IgD-negative memory B cell (primary cell): ENCODE results near the gene ERF. TPM values are rescaled to one million over a fixed set of nuclear protein-coding genes. Genes with fewer than 3 reads are reported as not detected.
"Not testable (repeated sequence)": the region's sequence is repeated elsewhere in the genome, so short reads cannot be mapped to it uniquely, and the experiment has no call there.

Experiments
- H3K27ac Mint-ChIP-seq, 3 donors: one replicate each; pipeline ENCODE4 v1.8.0; 2020 to 2022; ENCODE audit warnings: mild to moderate bottlenecking in 3 of 3, mixed read lengths in 3 of 3, moderate library complexity in 1 of 3
- H3K27me3 Mint-ChIP-seq: one replicate; pipeline ENCODE4 v1.8.0; 2021; ENCODE audit warnings: mixed read lengths
- H3K36me3 Mint-ChIP-seq: one replicate; pipeline ENCODE4 v1.8.0; 2020; ENCODE audit warnings: mild to moderate bottlenecking, mixed read lengths
- H3K4me1 Mint-ChIP-seq, 3 donors: one replicate each; pipeline ENCODE4 v1.8.0; 2020 to 2022; ENCODE audit warnings: mixed read lengths in 3 of 3, mild to moderate bottlenecking in 1 of 3
- H3K4me3 Mint-ChIP-seq, 4 donors: one replicate each; pipeline ENCODE4 v1.8.0; 2020 to 2022; ENCODE audit warnings: mild to moderate bottlenecking in 4 of 4, mixed read lengths in 4 of 4, moderate library complexity in 3 of 4
- H3K9me3 Mint-ChIP-seq, 3 donors: one replicate each; pipeline ENCODE4 v1.8.0; 2020 to 2021; ENCODE audit warnings: mixed read lengths in 3 of 3, mild to moderate bottlenecking in 1 of 3
- polyA plus RNA-seq: library from polyadenylated mRNA; unstranded; fragments of 300-500 nt; fragmentation: Illumina TruSeq; gene quantifications from one replicate; pipeline ENCODE4 v1.2.3, GENCODE V29; 2021

ERF gene
- polyA plus RNA-seq, 1 donor from 2014 or later = 6.7 TPM

DNA sequence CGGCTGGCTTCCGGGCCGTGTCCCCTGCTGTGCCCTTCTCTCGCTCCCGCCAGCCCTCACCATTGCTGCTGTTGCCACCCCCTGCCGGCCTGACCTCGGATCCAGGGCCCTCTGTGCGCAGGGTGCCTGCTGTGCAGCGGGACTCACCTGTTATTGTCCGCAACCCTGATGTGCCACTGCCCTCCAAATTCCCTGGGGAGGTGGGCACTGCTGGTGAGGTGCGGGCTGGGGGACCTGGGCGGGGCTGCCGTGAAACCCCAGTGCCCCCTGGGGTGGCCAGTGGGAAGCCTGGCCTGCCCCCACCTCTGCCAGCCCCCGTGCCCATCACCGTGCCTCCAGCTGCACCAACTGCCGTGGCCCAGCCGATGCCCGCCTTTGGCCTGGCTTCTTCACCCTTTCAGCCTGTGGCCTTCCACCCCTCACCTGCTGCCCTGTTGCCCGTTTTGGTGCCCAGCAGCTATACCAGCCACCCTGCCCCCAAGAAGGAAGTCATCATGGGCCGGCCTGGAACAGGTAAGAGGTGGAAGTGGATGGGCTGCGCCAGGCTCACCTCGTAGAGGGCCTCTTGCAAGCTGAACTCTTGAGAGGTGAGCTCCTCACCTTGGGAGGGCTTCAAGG, 19.2 kb upstream of the ERF start:
- peak overlapping the region in 1 of 3 donors; percentile 76 for H3K27ac Mint-ChIP-seq
- H3K4me1 Mint-ChIP-seq = peaks cover 17 to 36% (median 25%) of the 10 kb centered on the region in 3 donors
- H3K27me3 Mint-ChIP-seq = no peaks in the 10 kb centered on the region
- peaks cover 1% of the 10 kb centered on the region for H3K36me3 Mint-ChIP-seq
- peak overlapping the region in 1 of 4 donors; percentile 67 for H3K4me3 Mint-ChIP-seq
- no peaks in the 10 kb centered on the region for H3K9me3 Mint-ChIP-seq

DNA sequence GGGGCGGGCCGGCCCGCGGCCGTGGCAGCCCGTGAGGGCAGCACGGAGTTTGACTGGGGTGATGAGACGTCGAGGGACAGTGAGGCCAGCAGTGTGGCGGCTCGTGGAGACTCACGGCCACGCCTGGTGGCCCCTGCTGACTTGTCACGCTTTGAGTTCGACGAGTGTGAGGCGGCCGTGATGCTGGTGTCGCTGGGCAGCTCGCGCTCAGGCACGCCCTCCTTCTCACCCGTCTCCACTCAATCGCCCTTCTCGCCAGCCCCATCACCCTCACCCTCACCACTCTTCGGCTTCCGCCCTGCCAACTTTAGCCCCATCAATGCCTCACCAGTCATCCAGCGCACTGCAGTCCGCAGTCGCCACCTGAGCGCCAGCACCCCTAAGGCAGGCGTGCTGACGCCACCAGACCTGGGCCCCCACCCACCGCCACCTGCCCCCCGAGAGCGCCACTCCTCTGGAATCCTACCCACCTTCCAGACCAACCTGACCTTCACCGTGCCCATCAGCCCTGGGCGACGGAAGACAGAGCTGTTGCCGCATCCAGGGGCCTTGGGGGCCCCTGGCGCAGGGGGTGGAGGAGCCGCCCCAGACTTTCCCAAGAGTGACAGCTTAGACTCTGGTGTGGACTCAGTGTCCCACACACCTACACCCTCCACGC, 18.6 kb upstream of the ERF start:
- no peak overlapping the region for H3K27ac Mint-ChIP-seq

DNA sequence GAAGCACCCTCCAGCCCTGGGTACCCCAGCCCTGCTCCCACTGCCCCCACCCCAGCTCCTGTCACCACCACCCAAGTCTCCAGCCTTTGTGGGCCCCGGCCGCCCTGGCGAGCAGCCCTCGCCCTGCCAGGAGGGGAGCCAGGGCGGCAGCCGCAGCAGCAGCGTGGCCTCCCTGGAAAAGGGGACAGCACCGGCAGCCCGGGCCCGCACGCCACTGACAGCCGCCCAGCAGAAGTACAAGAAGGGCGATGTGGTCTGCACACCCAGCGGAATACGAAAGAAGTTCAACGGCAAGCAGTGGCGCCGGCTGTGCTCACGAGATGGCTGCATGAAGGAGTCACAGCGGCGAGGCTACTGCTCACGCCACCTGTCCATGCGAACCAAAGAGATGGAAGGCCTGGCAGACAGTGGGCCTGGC, 18.1 kb upstream of the ERF start:
- peaks cover 1% of the 10 kb centered on the region for H3K36me3 Mint-ChIP-seq
- no peak overlapping the region for H3K4me3 Mint-ChIP-seq
- no peak overlapping the region for H3K27ac Mint-ChIP-seq
- peaks cover 19 to 29% (median 25%) of the 10 kb centered on the region in 3 donors for H3K4me1 Mint-ChIP-seq
- H3K27me3 Mint-ChIP-seq = no peaks in the 10 kb centered on the region
- H3K9me3 Mint-ChIP-seq = no peaks in the 10 kb centered on the region

More for the DNA sequence above, 18.6 kb upstream of the ERF start:
- H3K9me3 Mint-ChIP-seq = no peaks in the 10 kb centered on the region
- H3K36me3 Mint-ChIP-seq = peaks cover 1% of the 10 kb centered on the region
- H3K4me1 Mint-ChIP-seq = peaks cover 17 to 30% (median 24%) of the 10 kb centered on the region in 3 donors
- peak overlapping the region in 1 of 4 donors; percentile 66 for H3K4me3 Mint-ChIP-seq
- no peaks in the 10 kb centered on the region for H3K27me3 Mint-ChIP-seq

DNA sequence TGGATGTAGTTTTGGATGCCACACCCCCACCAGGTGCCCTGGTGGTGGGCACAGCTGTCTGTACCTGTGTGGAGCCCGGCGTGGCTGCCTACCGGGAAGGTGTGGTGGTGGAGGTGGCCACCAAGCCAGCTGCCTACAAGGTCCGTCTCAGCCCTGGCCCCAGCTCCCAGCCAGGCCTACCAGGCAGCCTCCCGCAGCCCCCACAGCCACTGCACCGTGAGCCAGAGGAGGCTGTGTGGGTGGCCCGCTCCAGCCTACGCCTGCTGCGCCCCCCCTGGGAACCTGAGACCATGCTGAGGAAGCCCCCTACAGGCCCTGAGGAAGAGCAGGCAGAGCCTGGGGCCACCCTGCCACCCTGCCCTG, 17.6 kb upstream of the ERF start:
- no peak overlapping the region for H3K27ac Mint-ChIP-seq
- H3K9me3 Mint-ChIP-seq = no peaks in the 10 kb centered on the region
- peaks cover 1% of the 10 kb centered on the region for H3K36me3 Mint-ChIP-seq
- peaks cover 21 to 30% (median 30%) of the 10 kb centered on the region in 3 donors for H3K4me1 Mint-ChIP-seq
- H3K27me3 Mint-ChIP-seq = no peaks in the 10 kb centered on the region
- H3K4me3 Mint-ChIP-seq = no peak overlapping the region

DNA sequence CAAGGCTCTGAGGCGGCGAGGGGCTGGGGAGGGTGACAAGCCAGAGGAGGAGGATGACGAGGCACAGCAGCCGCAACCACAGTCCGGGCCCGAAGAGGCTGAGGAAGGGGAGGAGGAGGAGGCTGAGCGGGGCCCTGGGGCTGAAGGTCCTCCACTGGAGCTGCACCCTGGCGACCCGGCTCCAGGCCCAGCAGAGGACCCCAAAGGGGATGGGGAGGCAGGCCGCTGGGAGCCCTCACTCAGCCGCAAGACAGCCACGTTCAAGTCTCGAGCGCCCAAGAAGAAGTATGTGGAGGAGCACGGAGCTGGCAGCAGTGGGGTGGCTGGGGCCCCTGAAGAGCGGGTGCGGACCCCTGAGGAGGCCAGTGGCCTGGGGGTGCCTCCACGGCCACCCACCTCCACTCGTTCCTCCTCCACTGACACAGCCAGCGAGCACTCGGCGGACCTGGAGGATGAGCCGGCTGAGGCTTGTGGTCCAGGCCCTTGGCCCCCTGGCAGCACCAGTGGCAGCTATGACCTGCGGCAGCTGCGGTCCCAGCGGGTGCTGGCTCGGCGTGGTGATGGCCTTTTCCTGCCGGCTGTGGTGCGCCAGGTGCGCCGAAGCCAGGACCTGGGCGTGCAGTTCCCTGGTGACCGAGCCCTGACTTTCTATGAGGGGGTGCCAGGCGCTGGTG, 17.1 kb upstream of the ERF start:
- Mint-ChIP-seq H3K4me1 (peaks cover 21 to 32% (median 32%) of the 10 kb centered on the region in 3 donors), H3K27me3 (no peaks in the 10 kb centered on the region), H3K27ac (no peak overlapping the region), H3K4me3 (no peak overlapping the region), H3K36me3 (peaks cover 1% of the 10 kb centered on the region), H3K9me3 (no peaks in the 10 kb centered on the region)

DNA sequence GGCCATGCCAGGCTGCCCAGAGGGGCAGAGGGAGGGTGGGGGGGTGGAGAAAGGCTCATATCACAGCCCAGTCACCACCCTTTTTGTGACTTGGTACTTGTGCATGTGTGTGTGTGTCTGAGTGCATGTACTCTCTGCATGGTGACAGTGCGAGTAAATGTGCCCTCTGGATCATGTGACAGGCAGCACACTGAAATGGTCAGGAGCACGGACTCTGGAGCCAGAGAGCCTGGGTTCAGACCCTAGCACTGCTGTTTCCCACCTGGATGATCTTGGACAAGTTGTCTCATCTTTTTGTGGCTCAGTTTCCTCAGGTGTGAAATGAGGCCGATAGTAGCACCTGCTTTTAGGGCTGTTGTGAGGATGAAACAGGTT, 16.1 kb upstream of the ERF start:
- Mint-ChIP-seq H3K9me3 (no peaks in the 10 kb centered on the region), H3K36me3 (peaks cover 1% of the 10 kb centered on the region), H3K4me3 (peak overlapping the region in 3 of 4 donors; percentile 28 to 96 (median 69)), H3K4me1 (peaks cover 18 to 30% (median 27%) of the 10 kb centered on the region in 3 donors), H3K27ac (peak overlapping the region in 2 of 3 donors; percentile 63 to 87), H3K27me3 (no peaks in the 10 kb centered on the region)

DNA sequence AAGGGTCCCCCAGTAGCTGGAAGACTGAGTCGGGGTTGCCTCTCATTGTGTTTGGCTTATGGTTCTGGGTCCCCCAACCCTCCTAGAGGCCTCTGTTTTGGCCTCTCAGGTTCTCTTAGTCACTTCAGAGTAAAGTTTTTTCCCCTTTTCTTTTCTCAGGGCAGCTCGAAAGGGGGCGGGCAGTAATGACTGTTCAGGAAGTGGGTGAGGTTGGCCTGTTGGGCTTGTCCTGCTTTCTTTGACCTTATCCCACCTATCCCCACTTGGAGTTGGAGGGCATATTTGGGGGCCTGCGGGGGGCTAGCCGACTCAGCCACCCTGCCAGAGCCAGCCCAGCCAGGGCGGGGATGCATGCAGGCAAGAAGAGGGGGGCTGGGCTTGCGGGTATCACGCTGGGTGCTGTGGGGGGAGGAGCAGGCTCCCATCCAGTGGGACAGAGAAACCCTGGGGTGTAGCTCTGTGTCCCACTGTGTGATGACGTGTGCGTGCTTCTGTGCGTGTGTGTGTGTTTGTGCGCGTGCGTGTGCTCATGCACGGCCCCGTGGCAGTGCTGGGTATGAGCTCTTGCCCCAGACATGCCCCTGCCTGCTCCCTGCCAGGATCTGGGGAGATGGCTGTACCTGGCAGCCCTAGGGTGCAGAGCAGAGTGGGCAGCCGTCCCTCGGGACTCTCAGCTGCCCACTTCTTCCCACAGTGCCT, 15.6 kb upstream of the ERF start:
- no peaks in the 10 kb centered on the region for H3K9me3 Mint-ChIP-seq
- peak overlapping the region in 3 of 4 donors; percentile 85 to 96 (median 96) for H3K4me3 Mint-ChIP-seq
- no peaks in the 10 kb centered on the region for H3K27me3 Mint-ChIP-seq
- peak overlapping the region in 2 of 3 donors; percentile 87 to 98 for H3K27ac Mint-ChIP-seq
- peaks cover 15 to 30% (median 26%) of the 10 kb centered on the region in 3 donors for H3K4me1 Mint-ChIP-seq
- peaks cover 1% of the 10 kb centered on the region for H3K36me3 Mint-ChIP-seq

DNA sequence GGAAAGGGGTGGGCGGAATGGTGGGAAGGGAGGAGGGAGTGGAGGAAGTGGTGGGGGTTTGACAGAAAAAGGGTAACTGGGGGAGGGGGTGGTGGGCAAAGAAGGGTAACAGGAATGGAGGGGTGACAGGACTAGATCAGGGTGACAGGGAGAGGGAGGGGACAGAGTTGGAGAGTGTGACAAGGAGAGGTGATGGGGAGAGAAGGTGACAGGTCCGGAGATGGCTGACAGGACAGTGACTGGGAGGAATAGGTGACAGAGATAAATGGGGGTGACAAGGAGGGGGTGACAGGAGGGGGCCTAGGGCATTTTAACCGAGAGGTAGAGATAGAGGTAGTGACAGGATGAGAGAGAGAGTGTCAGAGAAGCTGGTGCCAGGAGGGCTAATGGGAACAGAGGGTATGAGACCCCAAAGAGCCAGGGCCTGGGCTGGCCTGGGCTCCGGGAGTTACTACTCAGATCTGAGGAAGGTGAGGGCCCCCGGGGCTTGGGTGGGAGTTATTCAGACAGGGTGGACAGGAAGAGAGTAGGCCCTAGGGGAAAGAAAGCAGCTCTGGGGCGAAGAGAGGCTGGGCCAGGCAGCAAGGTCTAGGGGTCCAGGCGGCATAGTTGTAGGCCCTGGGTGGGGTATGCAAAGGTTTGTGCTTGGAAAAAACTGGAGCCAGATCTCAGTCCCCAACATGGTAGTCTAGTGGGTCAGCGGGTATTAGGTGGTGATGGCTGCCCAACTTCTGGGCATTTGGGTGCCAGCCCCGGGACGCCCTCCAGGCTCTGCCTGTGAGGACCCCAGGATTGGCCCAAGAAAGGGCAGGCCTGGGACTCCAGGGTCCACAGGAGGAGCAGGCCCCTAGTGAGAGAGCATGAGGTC, 14.8 kb upstream of the ERF start:
- Mint-ChIP-seq H3K9me3 (no peaks in the 10 kb centered on the region), H3K4me1 (peaks cover 11 to 29% (median 24%) of the 10 kb centered on the region in 3 donors), H3K27me3 (no peaks in the 10 kb centered on the region), H3K4me3 (peak overlapping the region in 3 of 4 donors; percentile 85 to 96 (median 96)), H3K36me3 (no peaks in the 10 kb centered on the region), H3K27ac (peak overlapping the region in 2 of 3 donors; percentile 87 to 98)

DNA sequence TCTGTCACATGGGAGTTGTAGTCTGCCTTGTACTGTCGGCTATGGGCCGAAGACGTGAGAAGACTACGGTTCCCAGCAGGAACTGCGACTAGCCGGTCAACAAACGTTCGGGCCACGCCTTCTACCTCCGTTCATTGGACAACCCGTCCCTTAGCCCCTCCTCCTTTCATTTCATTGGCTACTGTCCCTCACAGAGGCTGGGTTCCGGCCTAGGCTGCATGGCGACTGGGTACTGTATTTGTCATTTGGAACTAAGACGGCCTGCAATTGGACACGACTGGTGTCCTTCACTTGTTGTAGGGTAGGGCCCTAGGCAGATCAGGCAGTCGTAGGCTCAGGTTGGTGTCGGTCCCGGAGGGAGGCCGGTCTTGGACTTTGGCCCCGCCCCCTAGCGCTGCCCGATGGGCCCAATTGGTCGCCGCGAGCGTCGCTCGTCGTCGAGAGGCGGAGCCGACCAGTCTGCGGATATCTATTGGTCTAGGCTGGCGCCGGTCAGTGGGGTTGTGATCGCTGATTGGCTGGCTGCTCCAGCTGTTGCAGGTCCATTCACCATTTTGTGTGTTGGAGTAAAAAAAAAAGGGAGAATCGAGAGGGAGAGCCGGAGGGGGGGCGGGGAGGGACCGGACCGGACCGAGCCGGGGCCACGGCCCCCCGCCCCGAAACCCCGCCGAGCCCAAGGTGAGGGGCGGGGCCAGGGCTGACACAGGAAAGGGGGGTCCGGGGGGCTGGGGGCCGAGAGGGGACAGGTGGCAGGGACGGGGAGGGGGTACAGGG, 14.0 kb upstream of the ERF start, which contains the start of gene CIC:
Gene CIC, plus strand, starts transcription at position 549 of the 774 bp plus-strand sequence. CDS start 2,532 bp downstream, outside the sequence.
- H3K27me3 Mint-ChIP-seq = no peaks in the 10 kb centered on the region
- H3K36me3 Mint-ChIP-seq = no peaks in the 10 kb centered on the region
- no peaks in the 10 kb centered on the region for H3K9me3 Mint-ChIP-seq
- peaks cover 11 to 29% (median 21%) of the 10 kb centered on the region in 3 donors for H3K4me1 Mint-ChIP-seq
- peak within 1 kb of the TSS in 3 of 4 donors; percentile 85 to 96 (median 96) for H3K4me3 Mint-ChIP-seq
- H3K27ac Mint-ChIP-seq = peak within 1 kb of the TSS in 2 of 3 donors; percentile 87 to 98

DNA sequence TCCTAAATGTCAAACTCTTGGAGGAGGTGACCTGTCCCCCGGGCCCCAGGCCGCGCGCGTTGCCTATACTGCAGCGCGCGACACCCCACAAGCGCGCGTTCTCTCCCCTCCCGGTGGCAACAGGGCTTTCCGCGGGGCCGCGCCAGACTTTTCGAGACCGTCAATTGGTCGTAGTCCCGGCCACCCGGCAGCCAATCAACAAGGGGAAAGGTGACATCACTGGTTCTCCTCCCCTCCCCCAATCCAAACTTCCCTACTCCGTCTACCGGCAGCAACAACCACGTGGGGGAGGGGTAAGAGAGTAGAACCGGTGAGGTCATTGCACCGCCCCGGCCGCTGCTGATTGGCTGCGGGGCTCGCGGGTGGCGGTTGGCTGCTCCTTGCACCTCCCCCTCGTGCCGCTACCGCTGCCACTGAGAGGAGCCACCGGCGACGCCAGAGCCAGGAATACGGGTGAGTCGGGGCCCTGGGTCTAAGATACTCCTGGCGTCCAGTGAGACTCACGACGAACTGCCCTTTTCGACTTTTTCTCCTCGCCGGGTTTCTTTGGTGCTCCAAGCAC, 13.3 kb upstream of the ERF start:
- no peaks in the 10 kb centered on the region for H3K27me3 Mint-ChIP-seq
- no peaks in the 10 kb centered on the region for H3K9me3 Mint-ChIP-seq
- no peaks in the 10 kb centered on the region for H3K36me3 Mint-ChIP-seq
- H3K4me3 Mint-ChIP-seq = no peak overlapping the region
- H3K4me1 Mint-ChIP-seq = peaks cover 11 to 27% (median 21%) of the 10 kb centered on the region in 3 donors
- no peak overlapping the region for H3K27ac Mint-ChIP-seq

DNA sequence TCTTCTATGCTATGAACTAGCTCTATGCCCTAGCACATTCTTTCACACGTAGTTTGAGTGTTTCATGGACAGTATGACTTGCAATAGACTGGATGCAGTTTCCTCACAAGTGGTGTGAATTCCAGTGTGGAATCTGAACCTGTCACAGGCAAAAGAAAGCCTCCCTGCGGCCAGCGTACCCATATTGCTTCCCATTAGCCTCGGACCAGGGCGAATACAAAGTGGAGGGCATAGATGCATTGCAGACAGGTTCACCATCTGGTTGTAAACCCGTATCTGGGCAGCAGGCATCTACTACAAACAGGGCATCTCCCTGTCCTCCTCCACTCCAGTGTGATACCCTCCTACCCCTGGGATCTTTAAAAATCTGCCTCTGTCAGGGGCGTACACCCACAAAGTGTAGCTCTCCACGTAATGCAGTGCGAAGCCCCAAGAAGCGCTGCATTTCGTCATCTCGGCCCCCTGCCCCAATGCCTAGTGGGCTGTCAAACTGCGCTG, 12.8 kb upstream of the ERF start:
- Mint-ChIP-seq H3K9me3 (no peaks in the 10 kb centered on the region), H3K36me3 (no peaks in the 10 kb centered on the region), H3K4me3 (peak overlapping the region in 1 of 4 donors; percentile 65), H3K4me1 (peaks cover 11 to 27% (median 21%) of the 10 kb centered on the region in 3 donors), H3K27ac (no peak overlapping the region), H3K27me3 (no peaks in the 10 kb centered on the region)

DNA sequence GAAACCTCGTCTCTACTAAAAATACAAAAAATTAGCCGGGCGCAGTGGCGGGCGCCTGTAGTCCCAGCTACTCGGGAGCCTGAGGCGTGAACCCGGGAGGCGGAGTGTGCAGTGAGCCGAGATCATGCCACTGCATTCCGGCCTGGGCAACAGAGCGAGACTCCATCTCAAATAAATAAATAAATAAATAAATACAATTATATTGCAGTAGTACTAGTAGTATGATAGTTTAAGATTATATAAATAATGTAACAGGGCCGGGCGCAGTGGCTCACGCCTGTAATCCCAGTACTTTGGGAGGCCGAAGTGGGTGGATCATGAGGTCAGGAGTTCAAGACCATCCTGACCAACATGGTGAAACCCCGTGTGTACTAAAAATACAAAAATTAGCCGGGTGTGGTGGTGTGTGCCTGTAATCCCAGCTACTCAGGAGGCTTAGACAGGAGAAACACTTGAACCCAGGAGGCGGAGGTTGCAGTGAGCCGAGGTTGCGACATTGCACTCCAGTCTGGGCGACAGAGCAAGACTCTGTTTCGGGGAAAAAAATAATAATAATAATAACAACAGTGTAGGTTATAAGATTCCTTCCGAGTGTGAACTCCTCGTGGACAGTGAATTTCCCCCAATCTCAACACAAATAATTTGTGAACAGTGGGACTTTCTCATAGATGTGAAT, 12.1 kb upstream of the ERF start:
- H3K27me3 Mint-ChIP-seq, H3K27ac Mint-ChIP-seq, H3K36me3 Mint-ChIP-seq, H3K9me3 Mint-ChIP-seq: not testable (repeated sequence)
- H3K4me1 Mint-ChIP-seq = peaks cover 11 to 27% (median 21%) of the 10 kb centered on the region in 3 donors
- H3K4me3 Mint-ChIP-seq = peak overlapping the region in 1 of 4 donors; percentile 65

DNA sequence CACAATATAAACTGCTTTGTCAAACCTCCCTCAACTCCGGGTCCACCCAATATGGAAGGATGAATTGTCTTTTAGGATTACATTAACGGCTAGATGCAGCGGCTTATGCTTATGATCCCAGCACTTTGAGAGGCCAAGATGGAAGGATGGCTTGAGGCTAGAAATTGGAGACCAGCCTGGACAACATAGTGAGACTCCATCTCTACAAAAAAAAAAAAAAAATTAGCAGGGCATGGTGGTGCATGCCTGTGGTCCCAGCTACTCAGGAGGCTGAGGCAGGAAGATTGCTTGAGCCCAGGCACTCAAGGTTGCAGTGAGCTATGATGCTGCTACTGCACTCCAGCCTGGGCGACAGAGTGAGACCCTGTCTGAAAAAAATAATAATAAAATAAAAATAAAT, 11.2 kb upstream of the ERF start:
- not testable (repeated sequence) for H3K9me3 Mint-ChIP-seq, H3K27me3 Mint-ChIP-seq, H3K36me3 Mint-ChIP-seq
- Mint-ChIP-seq H3K4me3 (peak overlapping the region in 1 of 4 donors; percentile 19), H3K4me1 (peaks cover 11 to 24% (median 16%) of the 10 kb centered on the region in 3 donors), H3K27ac (peak overlapping the region in 1 of 3 donors; percentile 19)
